Measurements from ENCODE around the gene ZNF415. TPM values are rescaled to one million over a fixed set of nuclear protein-coding genes. Genes with fewer than 3 reads are reported as not detected.
A peak's percentile ranks its signal among the peaks of the same experiment; 100 is the strongest.

The ZNF415 gene
- 13.6 and 18.1 TPM in 2 replicates for total RNA-seq
- long read RNA-seq, transcript ZNF415-201 (4 exons, 2,270 nt), result major isoform, 6 of 27 reads
- long read RNA-seq, partial matches to known transcripts, result 1 of 27 reads
- long read RNA-seq, other reads (novel, unspliced or antisense), result 9 of 27 reads

DNA sequence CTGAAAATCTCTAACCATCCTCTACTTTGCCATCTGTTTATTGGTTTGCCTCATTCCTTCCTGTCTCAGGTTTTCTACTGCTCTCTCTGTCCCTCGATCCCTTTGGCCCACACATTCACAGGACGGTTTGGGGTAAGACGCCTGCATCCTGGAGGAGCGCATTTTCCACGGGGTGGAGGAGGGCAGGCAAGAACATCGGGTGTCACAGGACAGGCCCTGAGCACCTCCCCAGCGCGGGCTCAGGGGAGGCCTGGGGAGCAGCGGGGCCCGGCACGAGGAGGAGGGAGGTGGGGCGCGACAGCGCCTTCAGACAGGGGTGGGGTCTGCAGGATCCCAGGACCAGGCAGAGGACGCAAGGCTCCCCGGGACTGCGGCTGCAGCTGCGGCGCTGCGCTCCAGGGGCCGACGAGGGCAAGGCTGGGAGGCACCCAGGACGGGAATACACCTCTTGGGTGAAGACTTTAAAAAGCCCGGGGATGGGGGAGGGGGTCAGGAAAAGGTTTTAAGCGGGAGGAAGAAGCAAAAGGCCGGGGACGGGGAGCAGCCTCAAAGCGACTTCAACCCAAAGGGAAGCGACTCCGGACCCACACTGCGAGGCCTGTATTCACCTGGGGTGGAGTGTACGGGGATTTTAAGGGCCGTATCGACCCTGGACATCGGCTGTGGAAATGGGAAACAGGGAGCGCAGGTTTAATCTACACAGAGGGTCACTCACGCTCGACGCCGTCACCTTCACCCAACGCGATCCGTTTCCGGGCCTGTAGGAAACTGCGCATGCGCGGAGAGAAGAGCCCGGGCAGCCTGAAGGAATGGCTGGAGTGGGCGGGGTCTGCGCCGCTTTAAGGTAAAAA lies at the start of gene ZNF415:
Gene ZNF415 (minus strand): TSS at position 770 of the 851 bp plus-strand sequence. CDS start 10,234 bp downstream, outside the sequence.
- H3K27me3 Mint-ChIP-seq, result no peaks in the 10 kb centered on the region
- H3K4me3 Mint-ChIP-seq (ENCODE audit: low read depth), result peak within 1 kb of the TSS; percentile 88
- peaks cover 4% of the 10 kb centered on the region for H3K36me3 Mint-ChIP-seq (ENCODE audit: insufficient read depth)
- peak within 1 kb of the TSS; percentile 31 for H3K27ac Mint-ChIP-seq
- DNase-seq (ENCODE audit: low spot score, unreplicated experiment), result peak; percentile 81
- TF ChIP-seq, protein P1, sequence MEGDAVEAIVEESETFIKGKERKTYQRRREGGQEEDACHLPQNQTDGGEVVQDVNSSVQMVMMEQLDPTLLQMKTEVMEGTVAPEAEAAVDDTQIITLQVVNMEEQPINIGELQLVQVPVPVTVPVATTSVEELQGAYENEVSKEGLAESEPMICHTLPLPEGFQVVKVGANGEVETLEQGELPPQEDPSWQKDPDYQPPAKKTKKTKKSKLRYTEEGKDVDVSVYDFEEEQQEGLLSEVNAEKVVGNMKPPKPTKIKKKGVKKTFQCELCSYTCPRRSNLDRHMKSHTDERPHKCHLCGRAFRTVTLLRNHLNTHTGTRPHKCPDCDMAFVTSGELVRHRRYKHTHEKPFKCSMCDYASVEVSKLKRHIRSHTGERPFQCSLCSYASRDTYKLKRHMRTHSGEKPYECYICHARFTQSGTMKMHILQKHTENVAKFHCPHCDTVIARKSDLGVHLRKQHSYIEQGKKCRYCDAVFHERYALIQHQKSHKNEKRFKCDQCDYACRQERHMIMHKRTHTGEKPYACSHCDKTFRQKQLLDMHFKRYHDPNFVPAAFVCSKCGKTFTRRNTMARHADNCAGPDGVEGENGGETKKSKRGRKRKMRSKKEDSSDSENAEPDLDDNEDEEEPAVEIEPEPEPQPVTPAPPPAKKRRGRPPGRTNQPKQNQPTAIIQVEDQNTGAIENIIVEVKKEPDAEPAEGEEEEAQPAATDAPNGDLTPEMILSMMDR (IDR thresholded peaks at IDR 0.05; ENCODE audit: unreplicated experiment), result no peak
- H3K9me3 Mint-ChIP-seq (ENCODE audit: low read depth), result peaks cover 3% of the 10 kb centered on the region
- H3K4me1 Mint-ChIP-seq (ENCODE audit: low read depth), result peaks cover 23% of the 10 kb centered on the region

DNA sequence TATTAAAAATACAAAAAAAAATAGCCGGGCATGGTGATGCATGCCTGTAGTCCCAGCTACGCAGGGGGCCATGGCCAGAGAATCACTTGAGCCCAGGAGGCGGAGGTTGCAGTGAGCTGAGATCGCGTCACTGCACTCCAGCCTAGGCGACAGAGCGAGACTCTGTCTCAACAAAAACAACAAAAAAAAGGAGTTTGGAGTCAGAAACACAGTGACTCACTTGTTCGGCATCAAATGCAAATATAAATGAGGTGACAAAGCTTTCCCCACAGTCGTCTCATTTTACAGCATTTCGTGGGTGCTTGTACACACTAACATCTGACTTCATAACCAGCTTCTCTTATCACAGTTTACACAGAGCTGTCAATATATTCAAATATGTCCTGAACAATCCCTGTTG lies 49.5 kb upstream of the ZNF415 start:
- no peak overlapping the region for H3K4me3 Mint-ChIP-seq (ENCODE audit: low read depth)
- H3K27me3 Mint-ChIP-seq, result no peaks in the 10 kb centered on the region
- peaks cover 7% of the 10 kb centered on the region for H3K4me1 Mint-ChIP-seq (ENCODE audit: low read depth)
- TF ChIP-seq, protein P1 (IDR thresholded peaks at IDR 0.05; ENCODE audit: unreplicated experiment), result no peak
- peaks cover 29% of the 10 kb centered on the region for H3K36me3 Mint-ChIP-seq (ENCODE audit: insufficient read depth)
- no peak overlapping the region for H3K27ac Mint-ChIP-seq
- peaks cover 5% of the 10 kb centered on the region for H3K9me3 Mint-ChIP-seq (ENCODE audit: low read depth)
- no peak for DNase-seq (ENCODE audit: low spot score, unreplicated experiment)

DNA sequence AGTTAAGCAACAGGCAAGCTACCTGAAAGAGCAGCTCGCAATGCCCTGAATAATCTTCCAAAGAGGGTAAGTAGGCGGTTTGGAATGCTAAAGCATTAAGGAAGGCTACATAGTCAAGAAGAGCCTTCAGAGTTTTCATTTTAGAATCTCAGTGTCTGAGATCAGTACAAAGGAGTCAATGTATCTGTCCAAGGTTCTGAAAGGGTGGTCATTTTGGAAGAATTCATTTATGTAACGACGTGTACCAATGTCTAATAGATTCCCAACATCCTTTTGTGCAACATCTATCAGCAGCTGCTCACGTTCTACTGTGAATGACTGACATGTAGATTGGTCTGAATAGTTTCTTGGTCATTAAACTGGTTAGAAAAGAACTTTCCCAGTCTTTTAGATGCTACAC lies 45.3 kb upstream of the ZNF415 start:
- H3K9me3 Mint-ChIP-seq (ENCODE audit: low read depth), result peaks cover 7% of the 10 kb centered on the region
- H3K36me3 Mint-ChIP-seq (ENCODE audit: insufficient read depth), result peaks cover 36% of the 10 kb centered on the region
- peaks cover under 1% of the 10 kb centered on the region for H3K4me1 Mint-ChIP-seq (ENCODE audit: low read depth)
- TF ChIP-seq, protein P1 (IDR thresholded peaks at IDR 0.05; ENCODE audit: unreplicated experiment), result no peak
- no peaks in the 10 kb centered on the region for H3K27me3 Mint-ChIP-seq
- no peak overlapping the region for H3K4me3 Mint-ChIP-seq (ENCODE audit: low read depth)
- no peak for DNase-seq (ENCODE audit: low spot score, unreplicated experiment)
- H3K27ac Mint-ChIP-seq, result no peak overlapping the region

DNA sequence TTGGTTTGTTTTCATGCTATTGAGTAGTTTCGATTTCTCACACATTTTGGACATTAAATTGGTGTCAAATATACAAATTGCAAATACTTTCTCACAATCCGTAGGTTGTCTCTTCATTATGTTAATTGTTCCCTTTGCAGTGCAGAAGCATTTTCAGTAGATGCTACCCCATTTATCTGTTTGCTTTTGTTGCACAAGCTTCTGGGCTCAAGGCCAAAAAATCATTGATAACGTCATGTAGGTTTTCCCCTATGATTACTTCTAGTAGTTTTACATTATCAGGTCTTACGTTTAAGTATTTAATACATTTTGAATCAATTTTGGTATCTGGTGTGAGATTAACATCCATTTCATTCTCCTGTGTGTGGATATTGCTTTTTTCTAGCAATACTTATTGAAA lies 40.2 kb upstream of the ZNF415 start:
- DNase-seq (ENCODE audit: low spot score, unreplicated experiment), result no peak
- TF ChIP-seq, protein P1 (IDR thresholded peaks at IDR 0.05; ENCODE audit: unreplicated experiment), result no peak
- H3K4me3 Mint-ChIP-seq (ENCODE audit: low read depth), result no peak overlapping the region
- no peak overlapping the region for H3K27ac Mint-ChIP-seq
- H3K9me3 Mint-ChIP-seq (ENCODE audit: low read depth), result peaks cover 20% of the 10 kb centered on the region
- H3K4me1 Mint-ChIP-seq (ENCODE audit: low read depth), result no peaks in the 10 kb centered on the region
- no peaks in the 10 kb centered on the region for H3K27me3 Mint-ChIP-seq
- peaks cover 40% of the 10 kb centered on the region for H3K36me3 Mint-ChIP-seq (ENCODE audit: insufficient read depth)

DNA sequence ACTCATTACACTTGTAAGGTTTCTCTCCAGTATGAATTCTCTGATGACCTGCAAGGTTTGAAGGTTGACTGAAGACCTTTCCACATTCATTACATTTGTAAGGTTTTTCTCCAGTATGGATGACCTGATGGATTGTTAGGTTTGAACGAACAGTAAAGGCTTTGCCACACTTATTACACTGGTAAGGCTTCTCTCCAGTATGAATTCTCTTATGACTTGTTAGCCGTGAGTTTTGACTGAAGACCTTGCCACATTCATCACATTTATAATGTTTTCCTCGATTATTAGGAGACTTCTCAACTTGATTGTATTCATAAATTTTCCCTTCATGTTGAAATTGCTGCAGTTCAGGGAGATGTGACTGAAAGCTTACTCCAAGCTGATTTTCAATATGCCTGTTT lies 33.0 kb upstream of the ZNF415 start:
- peaks cover 46% of the 10 kb centered on the region for H3K36me3 Mint-ChIP-seq (ENCODE audit: insufficient read depth)
- peaks cover 44% of the 10 kb centered on the region for H3K9me3 Mint-ChIP-seq (ENCODE audit: low read depth)
- TF ChIP-seq, protein P1 (IDR thresholded peaks at IDR 0.05; ENCODE audit: unreplicated experiment), result no peak
- DNase-seq (ENCODE audit: low spot score, unreplicated experiment), result no peak
- H3K4me3 Mint-ChIP-seq (ENCODE audit: low read depth), result no peak overlapping the region
- H3K27ac Mint-ChIP-seq, result no peak overlapping the region
- no peaks in the 10 kb centered on the region for H3K4me1 Mint-ChIP-seq (ENCODE audit: low read depth)
- H3K27me3 Mint-ChIP-seq, result no peaks in the 10 kb centered on the region

Data from progenitor cell of endocrine pancreas (in vitro differentiated cells).